Hepatic stellate cell (primary cell): ENCODE data around the gene TTLL3.
"Not testable (repeated sequence)": the region's sequence is repeated elsewhere in the genome, so short reads cannot be mapped to it uniquely, and the experiment has no call there.

Experiments used
- DNase-seq: peaks from one replicate; pipeline ENCODE4 v3.0.0; 2011; ENCODE audit warnings: low spot score

TTLL3 gene

GRCh38 chr3:9837701-9838582 is 27.9 kb downstream of the TTLL3 start:
- DNase-seq = no peak

GRCh38 chr3:9838856-9839255 is 28.8 kb downstream of the TTLL3 start:
- no peak for DNase-seq

- DNase-seq = no peak
Observed at GRCh38 chr3:9841015-9841414, 31.0 kb downstream of the TTLL3 start.

GRCh38 chr3:9843715-9844438 is 33.8 kb downstream of the TTLL3 start, which contains the start of gene RPUSD3:
Gene RPUSD3, minus strand, starts transcription at chr3:9844008. Its CDS starts 18 bp downstream, at chr3:9843990.
- DNase-seq = peak; percentile 100

GRCh38 chr3:9846231-9846630 is 36.2 kb downstream of the TTLL3 start:
- no peak for DNase-seq

- DNase-seq = no peak
Observed at GRCh38 chr3:9846931-9847488, 36.9 kb downstream of the TTLL3 start.

GRCh38 chr3:9847870-9848269 is 37.8 kb downstream of the TTLL3 start:
- not testable (repeated sequence) for DNase-seq

GRCh38 chr3:9848860-9849259 is 38.8 kb downstream of the TTLL3 start:
- not testable (repeated sequence) for DNase-seq

- DNase-seq = not testable (repeated sequence)
Observed at GRCh38 chr3:9851383-9851782, 41.3 kb downstream of the TTLL3 start.

- not testable (repeated sequence) for DNase-seq
Observed at GRCh38 chr3:9851926-9852325, 41.9 kb downstream of the TTLL3 start.

GRCh38 chr3:9852528-9852927 is 42.5 kb downstream of the TTLL3 start:
- no peak for DNase-seq

GRCh38 chr3:9854291-9854940 is 44.4 kb downstream of the TTLL3 start:
- not testable (repeated sequence) for DNase-seq

GRCh38 chr3:9855594-9855993 is 45.5 kb downstream of the TTLL3 start:
- DNase-seq = no peak

GRCh38 chr3:9859530-9860025 is 49.5 kb downstream of the TTLL3 start:
- DNase-seq = no peak

- no peak for DNase-seq
Observed at GRCh38 chr3:9861201-9861600, 51.1 kb downstream of the TTLL3 start.

GRCh38 chr3:9861626-9862130 is 51.6 kb downstream of the TTLL3 start:
- DNase-seq = no peak

- DNase-seq = peak; percentile 82
Observed at GRCh38 chr3:9862391-9863057, 52.5 kb downstream of the TTLL3 start.

- no peak for DNase-seq
Observed at GRCh38 chr3:9863058-9863772, 53.2 kb downstream of the TTLL3 start.

GRCh38 chr3:9864200-9864927 is 54.3 kb downstream of the TTLL3 start:
- no peak for DNase-seq

- not testable (repeated sequence) for DNase-seq
Observed at GRCh38 chr3:9865125-9865637, 55.1 kb downstream of the TTLL3 start.
